ENCODE results near the gene LPAR2. TPM values are rescaled to one million over a fixed set of nuclear protein-coding genes. Genes with fewer than 3 reads are reported as not detected.

Gene LPAR2
- total and polyA plus RNA-seq, 2 experiments from 2014 or later: 39.4 to 63.1 TPM

GRCh38 chr19:19619849-19620210 lies 8.2 kb downstream of the LPAR2 start:
- Mint-ChIP-seq H3K9me3 (no peaks in the 10 kb centered on the region; the same call in 2 of the 3 replicates), H3K27ac (no peak overlapping the region), H3K27me3 (ENCODE audit: insufficient read depth, low read depth, poor library complexity) (peaks cover 22% of the 10 kb centered on the region), H3K4me3 (no peak overlapping the region), H3K4me1 (peaks cover 9% of the 10 kb centered on the region; the same call in 2 of the 3 replicates), H3K36me3 (ENCODE audit: low read depth) (peaks cover 21% of the 10 kb centered on the region)
- ATAC-seq: no peak
- Histone ChIP-seq H3K9me2 (ENCODE audit: insufficient read depth) (no peaks in the 10 kb centered on the region), H4K20me1 (replicated peaks; ENCODE audit: insufficient read depth) (0 out of 2 replicates have a peak, but pooled peaks cover 4% of the 10 kb centered on the region), H2AFZ (no peak overlapping the region), H3K27ac (ENCODE audit: low read depth) (no peak overlapping the region), H3K36me3 (ENCODE audit: insufficient read depth) (0 out of 2 replicates have a peak, but pooled peaks cover 4% of the 10 kb centered on the region), H3K4me1 (ENCODE audit: insufficient read depth) (no peaks in the 10 kb centered on the region; the same call in 1 of the 2 replicates), H3K79me2 (replicated peaks; ENCODE audit: insufficient read depth) (no peaks in the 10 kb centered on the region), H3K4me3 (no peak overlapping the region), H3F3A (replicated peaks; ENCODE audit: low read depth) (0 out of 2 replicates have a peak, but pooled peaks cover 3% of the 10 kb centered on the region), H3K4me2 (no peak overlapping the region), H3K27me3 (ENCODE audit: insufficient read depth) (peaks cover 7% of the 10 kb centered on the region; the same call in 1 of the 2 replicates)
- TF ChIP-seq, protein P1, sequence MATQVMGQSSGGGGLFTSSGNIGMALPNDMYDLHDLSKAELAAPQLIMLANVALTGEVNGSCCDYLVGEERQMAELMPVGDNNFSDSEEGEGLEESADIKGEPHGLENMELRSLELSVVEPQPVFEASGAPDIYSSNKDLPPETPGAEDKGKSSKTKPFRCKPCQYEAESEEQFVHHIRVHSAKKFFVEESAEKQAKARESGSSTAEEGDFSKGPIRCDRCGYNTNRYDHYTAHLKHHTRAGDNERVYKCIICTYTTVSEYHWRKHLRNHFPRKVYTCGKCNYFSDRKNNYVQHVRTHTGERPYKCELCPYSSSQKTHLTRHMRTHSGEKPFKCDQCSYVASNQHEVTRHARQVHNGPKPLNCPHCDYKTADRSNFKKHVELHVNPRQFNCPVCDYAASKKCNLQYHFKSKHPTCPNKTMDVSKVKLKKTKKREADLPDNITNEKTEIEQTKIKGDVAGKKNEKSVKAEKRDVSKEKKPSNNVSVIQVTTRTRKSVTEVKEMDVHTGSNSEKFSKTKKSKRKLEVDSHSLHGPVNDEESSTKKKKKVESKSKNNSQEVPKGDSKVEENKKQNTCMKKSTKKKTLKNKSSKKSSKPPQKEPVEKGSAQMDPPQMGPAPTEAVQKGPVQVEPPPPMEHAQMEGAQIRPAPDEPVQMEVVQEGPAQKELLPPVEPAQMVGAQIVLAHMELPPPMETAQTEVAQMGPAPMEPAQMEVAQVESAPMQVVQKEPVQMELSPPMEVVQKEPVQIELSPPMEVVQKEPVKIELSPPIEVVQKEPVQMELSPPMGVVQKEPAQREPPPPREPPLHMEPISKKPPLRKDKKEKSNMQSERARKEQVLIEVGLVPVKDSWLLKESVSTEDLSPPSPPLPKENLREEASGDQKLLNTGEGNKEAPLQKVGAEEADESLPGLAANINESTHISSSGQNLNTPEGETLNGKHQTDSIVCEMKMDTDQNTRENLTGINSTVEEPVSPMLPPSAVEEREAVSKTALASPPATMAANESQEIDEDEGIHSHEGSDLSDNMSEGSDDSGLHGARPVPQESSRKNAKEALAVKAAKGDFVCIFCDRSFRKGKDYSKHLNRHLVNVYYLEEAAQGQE (IDR thresholded peaks at IDR 0.05; ENCODE audit: unreplicated experiment): no peak
- TF ChIP-seq STAT1 (IDR thresholded peaks at IDR 0.05; ENCODE audit: unreplicated experiment): no peak
- no peak for TF ChIP-seq ZNF331 (CRISPR knock-in tag; IDR thresholded peaks at IDR 0.05; ENCODE audit: low read depth)
- no peak for TF ChIP-seq ZNF114 (CRISPR knock-in tag; IDR thresholded peaks at IDR 0.05)
- TF ChIP-seq, protein P2, sequence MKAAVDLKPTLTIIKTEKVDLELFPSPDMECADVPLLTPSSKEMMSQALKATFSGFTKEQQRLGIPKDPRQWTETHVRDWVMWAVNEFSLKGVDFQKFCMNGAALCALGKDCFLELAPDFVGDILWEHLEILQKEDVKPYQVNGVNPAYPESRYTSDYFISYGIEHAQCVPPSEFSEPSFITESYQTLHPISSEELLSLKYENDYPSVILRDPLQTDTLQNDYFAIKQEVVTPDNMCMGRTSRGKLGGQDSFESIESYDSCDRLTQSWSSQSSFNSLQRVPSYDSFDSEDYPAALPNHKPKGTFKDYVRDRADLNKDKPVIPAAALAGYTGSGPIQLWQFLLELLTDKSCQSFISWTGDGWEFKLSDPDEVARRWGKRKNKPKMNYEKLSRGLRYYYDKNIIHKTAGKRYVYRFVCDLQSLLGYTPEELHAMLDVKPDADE (IDR thresholded peaks at IDR 0.05): no peak
- TF ChIP-seq CREB1 (CRISPR knock-in tag; IDR thresholded peaks at IDR 0.05; ENCODE audit: low read depth): no peak
- no peak for TF ChIP-seq JUNB (IDR thresholded peaks at IDR 0.05; ENCODE audit: unreplicated experiment)
- no peak for TF ChIP-seq EZH2 (IDR thresholded peaks at IDR 0.05; ENCODE audit: low read depth, unreplicated experiment)
- TF ChIP-seq POLR2AphosphoS5 (IDR thresholded peaks at IDR 0.05; ENCODE audit: low read depth): no peak
- no peak for TF ChIP-seq ZNF462 (CRISPR knock-in tag; IDR thresholded peaks at IDR 0.05)
- TF ChIP-seq, protein P3, sequence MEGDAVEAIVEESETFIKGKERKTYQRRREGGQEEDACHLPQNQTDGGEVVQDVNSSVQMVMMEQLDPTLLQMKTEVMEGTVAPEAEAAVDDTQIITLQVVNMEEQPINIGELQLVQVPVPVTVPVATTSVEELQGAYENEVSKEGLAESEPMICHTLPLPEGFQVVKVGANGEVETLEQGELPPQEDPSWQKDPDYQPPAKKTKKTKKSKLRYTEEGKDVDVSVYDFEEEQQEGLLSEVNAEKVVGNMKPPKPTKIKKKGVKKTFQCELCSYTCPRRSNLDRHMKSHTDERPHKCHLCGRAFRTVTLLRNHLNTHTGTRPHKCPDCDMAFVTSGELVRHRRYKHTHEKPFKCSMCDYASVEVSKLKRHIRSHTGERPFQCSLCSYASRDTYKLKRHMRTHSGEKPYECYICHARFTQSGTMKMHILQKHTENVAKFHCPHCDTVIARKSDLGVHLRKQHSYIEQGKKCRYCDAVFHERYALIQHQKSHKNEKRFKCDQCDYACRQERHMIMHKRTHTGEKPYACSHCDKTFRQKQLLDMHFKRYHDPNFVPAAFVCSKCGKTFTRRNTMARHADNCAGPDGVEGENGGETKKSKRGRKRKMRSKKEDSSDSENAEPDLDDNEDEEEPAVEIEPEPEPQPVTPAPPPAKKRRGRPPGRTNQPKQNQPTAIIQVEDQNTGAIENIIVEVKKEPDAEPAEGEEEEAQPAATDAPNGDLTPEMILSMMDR (conservative IDR thresholded peaks at IDR 0.05; ENCODE audit: low read depth in 2 of 2): no peak
- no peak for TF ChIP-seq NANOG (IDR thresholded peaks at IDR 0.05; ENCODE audit: borderline replicate concordance)
- no peak for TF ChIP-seq EZH2phosphoT487 (IDR thresholded peaks at IDR 0.05; ENCODE audit: unreplicated experiment)
- DNase-seq (ENCODE audit: low spot score): no peak

All from GM23338 (cell line).